Stimulated activated effector memory CD8-positive, alpha-beta T cell treated with anti-CD3 and anti-CD28 coated beads, Interleukin-12 subunit alpha, Interleukin-12 subunit beta, amount 100 ng/mL, for 72 hours (primary cell): ENCODE results near the gene NSUN3.
"Not testable (repeated sequence)": the region's sequence is repeated elsewhere in the genome, so short reads cannot be mapped to it uniquely, and the experiment has no call there.

Source experiments
- ATAC-seq: fragments of 150-1000 bp; cut with Tn5 transposase; 2 replicates; pipeline ENCODE4 v1.10.0; 2021
- DNase-seq, 2 donors: peaks; one replicate each; pipeline ENCODE4 v3.0.0; 2021 to 2022; ENCODE audit warnings: low spot score in 2 of 2
- H3K27ac Mint-ChIP-seq: one replicate; pipeline ENCODE4 v1.8.0; 2022; ENCODE audit warnings: mild to moderate bottlenecking, mixed read lengths
- H3K36me3 Mint-ChIP-seq: one replicate; pipeline ENCODE4 v1.8.0; 2022; ENCODE audit warnings: mild to moderate bottlenecking, mixed read lengths
- H3K4me1 Mint-ChIP-seq: one replicate; pipeline ENCODE4 v1.8.0; 2022; ENCODE audit warnings: mixed read lengths
- H3K4me3 Mint-ChIP-seq: one replicate; pipeline ENCODE4 v1.8.0; 2022; ENCODE audit warnings: mild to moderate bottlenecking, mixed read lengths
- H3K9me3 Mint-ChIP-seq: one replicate; pipeline ENCODE4 v1.8.0; 2022; ENCODE audit warnings: mixed read lengths

NSUN3 gene

GRCh38 chr3:94062513-94063404, at the start of gene NSUN3, which contains the start of gene DHFR2:
TSS of gene NSUN3 (plus strand) at chr3:94063061. CDS start at chr3:94063127, 66 bp downstream.
TSS of gene DHFR2 (minus strand) at chr3:94062916. CDS start at chr3:94061511, 1,405 bp downstream.
- peaks cover 37% of the 10 kb centered on the region for H3K4me1 Mint-ChIP-seq
- H3K36me3 Mint-ChIP-seq, result peaks cover 79% of the 10 kb centered on the region
- peak; percentile 89 for ATAC-seq

GRCh38 chr3:94015025-94015424, 47.8 kb upstream of the NSUN3 start:
- Mint-ChIP-seq H3K9me3 (no peaks in the 10 kb centered on the region), H3K27ac (no peak overlapping the region), H3K4me3 (no peak overlapping the region), H3K4me1 (peaks cover 23% of the 10 kb centered on the region), H3K36me3 (peaks cover 11% of the 10 kb centered on the region)
- ATAC-seq (no peak), DNase-seq (no peak)

More at GRCh38 chr3:94062513-94063404, at the start of gene NSUN3, which contains the start of gene DHFR2:
- peak; percentile 72 to 90 for DNase-seq
- Mint-ChIP-seq H3K4me3 (peak within 1 kb of the TSS; percentile 95), H3K27ac (peak within 1 kb of the TSS; percentile 100), H3K9me3 (no peaks in the 10 kb centered on the region)

GRCh38 chr3:94019659-94020058, 43.2 kb upstream of the NSUN3 start:
- Mint-ChIP-seq H3K27ac (no peak overlapping the region), H3K36me3 (no peaks in the 10 kb centered on the region), H3K9me3 (no peaks in the 10 kb centered on the region), H3K4me1 (no peaks in the 10 kb centered on the region), H3K4me3 (no peak overlapping the region)
- ATAC-seq, result no peak
- no peak for DNase-seq

- H3K27ac Mint-ChIP-seq, result no peak overlapping the region
- DNase-seq, result no peak
Measured at GRCh38 chr3:94020293-94020692, 42.6 kb upstream of the NSUN3 start.

GRCh38 chr3:94024385-94024784, 38.5 kb upstream of the NSUN3 start:
- Mint-ChIP-seq H3K27ac (no peak overlapping the region), H3K4me1 (no peaks in the 10 kb centered on the region), H3K4me3 (no peak overlapping the region), H3K9me3 (no peaks in the 10 kb centered on the region), H3K36me3 (no peaks in the 10 kb centered on the region)
- ATAC-seq (no peak), DNase-seq (no peak)

More at GRCh38 chr3:94020293-94020692, 42.6 kb upstream of the NSUN3 start:
- Mint-ChIP-seq H3K4me1 (no peaks in the 10 kb centered on the region), H3K36me3 (no peaks in the 10 kb centered on the region), H3K4me3 (no peak overlapping the region), H3K9me3 (no peaks in the 10 kb centered on the region)
- no peak for ATAC-seq

- H3K27ac Mint-ChIP-seq, result no peak overlapping the region
- H3K9me3 Mint-ChIP-seq, result no peaks in the 10 kb centered on the region
- ATAC-seq, result no peak
Measured at GRCh38 chr3:94026623-94027022, 36.2 kb upstream of the NSUN3 start.

GRCh38 chr3:94028093-94028837, 34.6 kb upstream of the NSUN3 start, which contains the start of gene STX19:
TSS of gene STX19 (minus strand) at chr3:94028597. CDS start at chr3:94015269, 13,328 bp downstream.
- H3K36me3 Mint-ChIP-seq, result no peaks in the 10 kb centered on the region
- no peaks in the 10 kb centered on the region for H3K4me1 Mint-ChIP-seq
- no peak for DNase-seq
- H3K27ac Mint-ChIP-seq, result no peak within 1 kb of the TSS
- ATAC-seq, result no peak
- H3K4me3 Mint-ChIP-seq, result no peak within 1 kb of the TSS
- no peaks in the 10 kb centered on the region for H3K9me3 Mint-ChIP-seq

More at GRCh38 chr3:94026623-94027022, 36.2 kb upstream of the NSUN3 start:
- no peak for DNase-seq
- Mint-ChIP-seq H3K36me3 (no peaks in the 10 kb centered on the region), H3K4me1 (no peaks in the 10 kb centered on the region), H3K4me3 (no peak overlapping the region)

- Mint-ChIP-seq H3K4me3 (no peak overlapping the region), H3K9me3 (no peaks in the 10 kb centered on the region), H3K27ac (no peak overlapping the region), H3K36me3 (no peaks in the 10 kb centered on the region), H3K4me1 (no peaks in the 10 kb centered on the region)
- ATAC-seq (peak; percentile 44), DNase-seq (no peak)
Measured at GRCh38 chr3:94036909-94037507, 25.9 kb upstream of the NSUN3 start.

GRCh38 chr3:94043285-94043684, 19.6 kb upstream of the NSUN3 start:
- H3K4me1 Mint-ChIP-seq, result no peaks in the 10 kb centered on the region
- H3K27ac Mint-ChIP-seq, result peak overlapping the region; percentile 51
- no peaks in the 10 kb centered on the region for H3K9me3 Mint-ChIP-seq
- peaks cover 19% of the 10 kb centered on the region for H3K36me3 Mint-ChIP-seq
- H3K4me3 Mint-ChIP-seq, result no peak overlapping the region
- DNase-seq (no peak), ATAC-seq (no peak)

- not testable (repeated sequence) for ATAC-seq, H3K9me3 Mint-ChIP-seq, H3K4me3 Mint-ChIP-seq, DNase-seq, H3K4me1 Mint-ChIP-seq
- Mint-ChIP-seq H3K36me3 (peaks cover 19% of the 10 kb centered on the region), H3K27ac (peak overlapping the region; percentile 51)
Measured at GRCh38 chr3:94044100-94044936, 18.5 kb upstream of the NSUN3 start.

GRCh38 chr3:94046533-94046932, 16.3 kb upstream of the NSUN3 start:
- DNase-seq, result no peak
- Mint-ChIP-seq H3K4me1 (no peaks in the 10 kb centered on the region), H3K27ac (no peak overlapping the region), H3K9me3 (no peaks in the 10 kb centered on the region), H3K36me3 (peaks cover 19% of the 10 kb centered on the region), H3K4me3 (no peak overlapping the region)
- ATAC-seq, result no peak

GRCh38 chr3:94049267-94049666, 13.6 kb upstream of the NSUN3 start:
- peak; percentile 49 for ATAC-seq
- Mint-ChIP-seq H3K9me3 (no peaks in the 10 kb centered on the region), H3K27ac (no peak overlapping the region), H3K36me3 (peaks cover 16% of the 10 kb centered on the region), H3K4me3 (no peak overlapping the region), H3K4me1 (no peaks in the 10 kb centered on the region)
- DNase-seq, result no peak

- no peak overlapping the region for H3K27ac Mint-ChIP-seq
- ATAC-seq, result no peak
- no peak for DNase-seq
- no peaks in the 10 kb centered on the region for H3K9me3 Mint-ChIP-seq
- no peaks in the 10 kb centered on the region for H3K4me1 Mint-ChIP-seq
- H3K4me3 Mint-ChIP-seq, result no peak overlapping the region
- peaks cover 5% of the 10 kb centered on the region for H3K36me3 Mint-ChIP-seq
Measured at GRCh38 chr3:94050546-94050945, 12.3 kb upstream of the NSUN3 start.

GRCh38 chr3:94061297-94061696, 1.6 kb upstream of the NSUN3 start:
- Mint-ChIP-seq H3K27ac (no peak overlapping the region), H3K4me1 (peaks cover 22% of the 10 kb centered on the region), H3K9me3 (no peaks in the 10 kb centered on the region), H3K36me3 (peaks cover 65% of the 10 kb centered on the region), H3K4me3 (no peak overlapping the region)
- no peak for ATAC-seq
- DNase-seq, result no peak
